Activated naive CD4-positive, alpha-beta T cell treated with anti-CD3 and anti-CD28 coated beads, Interleukin-2, amount 10 ng/mL, durations not matched to agents 5 hours and 36 hours (primary cell): ENCODE results near the gene ZNF107. TPM values are rescaled to one million over a fixed set of nuclear protein-coding genes. Genes with fewer than 3 reads are reported as not detected.

Experiments
- microRNA-seq: library from miRNA; unstranded; fragments of <30 nt; microRNA quantifications from one replicate; pipeline ENCODE4 v1.2.0, GENCODE V29; 2022; ENCODE audit warnings: borderline microRNAs expressed, borderline replicate concordance
- total RNA-seq, 2 experiments: library from RNA; stranded (reverse); gene quantifications; one replicate each; pipeline ENCODE4 v1.2.3, GENCODE V29; 2021

The ZNF107 gene
- total RNA-seq, result 10 to 100 TPM; 18.4 to 18.7 TPM

DNA sequence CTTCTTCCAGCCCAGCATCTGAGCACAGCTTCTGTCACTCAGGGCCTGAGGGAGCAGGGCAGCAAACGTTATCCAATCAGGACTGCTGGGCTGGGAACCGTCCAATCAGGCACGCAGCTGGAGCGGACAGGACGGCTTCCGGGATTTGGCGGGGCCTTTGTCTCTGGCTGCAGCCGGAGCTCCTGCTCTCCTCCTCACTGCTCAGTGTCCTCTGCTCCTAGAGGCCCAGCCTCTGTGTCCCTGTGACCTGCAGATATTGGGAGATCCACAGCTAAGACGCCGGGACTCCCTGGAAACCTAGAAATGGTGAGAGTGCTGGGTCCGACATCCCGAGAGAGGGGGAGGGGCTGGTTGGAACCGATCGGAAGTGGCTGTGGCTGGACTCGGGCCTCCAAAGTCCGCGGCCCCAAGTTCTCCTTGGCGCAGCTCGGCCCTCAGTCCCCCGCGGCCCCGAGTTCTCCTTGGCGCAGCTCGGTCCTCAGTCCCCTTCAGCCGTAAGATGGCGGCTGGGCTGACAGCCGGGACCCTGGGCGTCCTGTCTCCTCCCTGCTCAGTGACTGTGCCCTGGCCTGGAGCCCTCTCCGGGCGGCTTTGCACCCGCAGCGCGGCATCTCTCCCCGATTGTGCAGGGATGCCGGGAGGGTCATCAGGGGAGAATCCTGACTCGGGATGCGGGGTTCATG, at the start of gene ZNF107:
Gene ZNF107, plus strand, starts transcription at position 154 of the 683 bp plus-strand sequence. Its CDS starts 150 bp downstream, at position 304.

Small RNA genes lying within 50 kb of the gene (microRNA-seq; reads per million reads assigned to microRNA genes)
- not detected for gene MIR6839

Other genes with a start within 250 kb of the ZNF107 start
- 10 to 100 TPM; 13.1 to 13.2 TPM for gene ZNF680, start 103.1 kb upstream of the ZNF107 start, total RNA-seq
- gene ZNF138, start 128.3 kb downstream of the ZNF107 start, total RNA-seq, result 10 to 100 TPM in 1 of 2 experiments, 1 to 10 TPM in 1; 9.5 to 11.7 TPM
- gene ZNF273, start 237.1 kb downstream of the ZNF107 start, total RNA-seq, result 1 to 10 TPM; 7.0 to 7.3 TPM